ENCODE measurements around the gene C3orf80.
"Not testable (repeated sequence)": the region's sequence is repeated elsewhere in the genome, so short reads cannot be mapped to it uniquely, and the experiment has no call there.

C3orf80 gene

DNA sequence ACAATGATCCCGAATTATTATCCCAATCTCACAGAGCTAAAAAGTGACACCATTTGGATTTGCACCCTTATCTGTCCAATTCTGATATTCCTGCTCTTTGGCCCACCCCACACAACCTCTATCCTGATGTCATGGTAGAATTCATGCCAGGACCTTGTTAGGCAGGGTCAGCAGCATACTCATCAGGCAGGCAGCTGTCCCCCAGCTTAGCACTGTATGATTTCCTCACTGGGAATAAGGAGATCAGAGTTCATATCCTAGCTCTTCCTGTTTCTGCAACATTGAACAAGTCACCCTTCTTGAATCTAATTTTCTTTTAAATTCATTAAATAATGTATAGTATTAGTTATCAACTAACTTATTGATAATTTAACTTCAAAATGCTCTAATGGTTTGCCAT is 12.0 kb upstream of the C3orf80 start:
- DNase-seq, result no peak

DNA sequence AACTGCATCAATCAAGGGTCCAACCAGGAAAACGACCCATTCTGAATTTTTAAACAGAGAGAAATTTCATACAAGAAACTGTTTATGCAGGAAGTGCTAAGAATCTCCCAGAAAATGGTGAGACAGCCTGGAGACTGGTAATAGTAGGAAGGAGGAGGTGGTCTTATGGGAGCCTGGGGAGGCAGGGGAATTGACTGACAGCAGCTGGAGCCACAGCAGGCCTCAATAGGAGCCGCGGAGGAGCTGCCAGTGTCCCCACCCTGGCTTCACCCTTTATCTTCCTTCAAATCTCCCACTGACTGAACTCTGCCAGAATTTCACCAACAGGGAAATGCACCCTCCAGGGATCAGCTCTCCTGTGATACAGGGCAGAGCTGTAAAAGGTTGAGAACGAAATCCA is 7.5 kb upstream of the C3orf80 start:
- no peak for DNase-seq

GRCh38 chr3:160218136-160218535 is 7.1 kb upstream of the C3orf80 start:
- DNase-seq, result no peak

- DNase-seq, result no peak
These were observed 5.2 kb upstream of the C3orf80 start for GRCh38 chr3:160220038-160220437.

DNA sequence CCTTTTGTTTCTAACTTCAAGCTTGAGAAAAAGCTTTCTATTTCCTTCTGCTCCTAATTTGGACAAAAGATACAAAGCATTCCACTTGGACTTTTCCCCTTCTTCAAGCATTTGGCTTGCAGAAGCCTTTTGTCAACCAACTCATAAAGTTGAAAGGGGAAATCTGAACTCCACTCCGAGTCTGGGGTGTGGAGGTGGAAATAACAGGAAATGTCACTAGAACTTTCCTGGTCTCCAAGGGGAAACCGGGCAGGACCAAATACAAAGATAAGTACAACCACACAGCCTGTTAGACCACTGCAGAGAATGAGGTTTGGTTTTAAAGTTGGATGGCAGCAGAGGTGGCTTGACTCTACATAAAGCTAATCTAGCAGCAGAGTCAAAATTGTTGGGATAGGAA is 4.2 kb upstream of the C3orf80 start:
- no peak for DNase-seq

GRCh38 chr3:160224256-160224655 is 966 bp upstream of the C3orf80 start:
- DNase-seq, result no peak

DNA sequence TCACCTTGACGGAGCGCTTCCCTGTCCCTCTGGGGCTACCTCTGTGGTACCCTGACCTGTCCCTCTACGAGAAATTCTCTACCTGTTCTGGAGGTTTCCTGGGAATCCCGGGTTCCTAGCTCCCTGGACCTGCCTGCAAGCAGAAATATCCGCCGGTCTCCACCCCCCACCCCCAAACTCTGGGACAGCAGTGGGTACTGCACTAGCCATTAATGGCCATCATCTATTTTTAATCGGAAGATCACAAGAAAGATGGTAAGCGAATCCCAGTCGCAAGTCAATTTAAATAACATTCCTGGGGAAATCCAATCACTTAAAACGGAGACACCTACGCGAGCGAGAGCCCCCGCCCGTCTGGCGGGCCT is 429 bp upstream of the C3orf80 start:
- DNase-seq, result no peak

DNA sequence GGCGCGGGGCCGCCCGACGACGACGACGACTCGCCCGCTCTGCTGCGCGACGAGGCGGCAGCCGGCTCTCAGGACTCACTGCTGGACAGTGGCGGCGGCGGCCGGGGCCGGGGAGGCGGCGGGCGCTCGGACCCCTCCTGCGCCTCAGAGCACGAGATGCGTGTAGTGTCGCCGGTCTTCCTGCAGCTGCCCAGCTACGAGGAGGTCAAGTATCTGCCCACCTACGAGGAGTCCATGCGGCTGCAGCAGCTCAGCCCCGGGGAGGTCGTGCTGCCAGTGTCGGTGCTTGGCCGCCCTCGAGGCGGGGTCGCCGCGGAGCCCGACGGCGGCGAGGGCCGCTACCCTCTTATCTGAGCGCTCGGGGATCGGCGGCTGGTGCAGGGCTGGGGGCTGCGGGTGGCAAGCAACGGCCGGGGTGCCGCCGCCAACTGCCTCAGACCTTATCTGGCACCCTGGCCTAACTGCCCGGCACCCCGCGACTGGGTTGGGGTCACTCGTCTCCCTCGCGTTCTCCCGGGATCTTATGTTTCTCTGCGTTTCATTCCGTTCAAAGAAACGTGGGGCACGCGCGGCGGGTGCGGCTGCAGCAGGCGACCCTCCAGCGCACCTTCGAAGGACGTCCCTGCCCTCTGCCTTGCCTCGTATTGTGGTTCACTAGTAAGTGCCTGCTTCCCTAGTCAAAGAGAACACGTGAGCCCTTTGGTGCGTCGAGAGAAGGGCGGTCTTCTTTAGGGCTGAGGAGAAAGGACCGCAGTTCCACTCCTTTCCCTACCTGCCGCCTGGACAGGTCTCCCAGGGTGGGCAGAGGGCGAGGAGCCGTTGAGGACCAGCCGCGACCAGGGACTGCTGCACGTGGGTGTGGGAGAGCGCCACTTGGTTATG is 1.0 kb downstream of the C3orf80 start:
- no peak for DNase-seq

- DNase-seq, result no peak
These were observed 2.2 kb downstream of the C3orf80 start for GRCh38 chr3:160227419-160227818.

GRCh38 chr3:160232014-160232413 is 6.8 kb downstream of the C3orf80 start:
- DNase-seq, result no peak

- not testable (repeated sequence) for DNase-seq
These were observed 15.5 kb downstream of the C3orf80 start for GRCh38 chr3:160240719-160241118.

GRCh38 chr3:160245261-160245800 is 20.1 kb downstream of the C3orf80 start:
- DNase-seq, result no peak

GRCh38 chr3:160247766-160248165 is 22.5 kb downstream of the C3orf80 start:
- DNase-seq, result no peak

GRCh38 chr3:160253298-160253697 is 28.1 kb downstream of the C3orf80 start:
- DNase-seq, result no peak

DNA sequence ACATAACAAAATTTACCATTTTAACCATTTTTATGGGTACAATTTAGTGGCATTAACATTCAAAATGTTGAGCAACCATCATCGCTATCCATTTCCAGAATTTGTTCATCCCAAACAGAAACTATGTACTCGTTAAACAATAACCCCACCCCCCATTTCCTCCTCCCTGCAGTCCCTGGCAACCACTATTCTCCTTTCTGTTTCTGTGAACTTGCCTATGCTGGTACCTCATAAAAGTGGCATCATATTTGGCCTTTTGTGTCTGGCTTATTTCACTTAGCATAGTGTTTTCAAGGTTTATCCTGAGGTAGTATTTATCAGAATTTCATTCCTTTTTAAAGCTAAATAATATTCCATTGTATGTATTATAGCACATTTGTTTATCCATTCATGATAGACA is 32.4 kb downstream of the C3orf80 start:
- no peak for DNase-seq

DNA sequence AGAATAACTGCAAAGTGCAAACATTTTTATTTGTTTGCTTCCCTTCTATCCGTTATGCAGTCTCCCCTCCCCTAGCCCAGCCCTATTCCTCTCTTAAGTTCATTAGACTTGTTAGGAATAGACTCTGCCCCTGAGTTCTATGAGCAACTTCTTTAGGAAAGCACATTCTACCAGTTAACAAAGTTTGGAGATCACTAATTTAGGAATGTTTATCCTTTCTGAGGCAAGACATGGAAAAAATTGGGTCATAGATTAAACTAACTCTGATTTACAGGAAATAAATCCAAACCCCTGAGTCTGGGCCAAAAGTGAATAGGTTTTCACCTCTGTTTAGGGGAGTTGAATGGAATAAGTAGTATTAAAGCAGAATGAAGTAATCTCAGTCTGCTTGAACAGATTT is 34.4 kb downstream of the C3orf80 start:
- DNase-seq, result no peak

GRCh38 chr3:160260587-160261270 is 35.5 kb downstream of the C3orf80 start:
- no peak for DNase-seq

DNA sequence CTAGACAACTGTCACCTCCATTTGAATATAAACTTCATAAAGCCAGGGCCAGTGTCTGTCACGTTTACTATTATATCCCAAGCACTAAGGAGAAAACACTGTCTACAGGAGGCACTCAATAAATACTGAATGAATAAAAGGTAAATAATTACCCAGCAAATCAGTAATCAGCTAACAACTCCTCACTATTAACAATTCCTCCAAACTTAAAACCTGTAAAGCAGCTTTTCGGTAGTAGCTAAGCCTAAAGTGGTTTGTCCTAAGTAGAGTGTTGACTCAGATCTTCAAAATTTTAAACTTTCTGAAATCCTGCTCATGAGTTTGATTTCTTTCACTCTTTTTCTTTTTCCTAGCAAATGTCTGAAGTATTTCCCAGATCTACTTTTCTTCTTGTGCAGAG is 39.9 kb downstream of the C3orf80 start:
- no peak for DNase-seq

Data from hippocampal formation (tissue), 2 donors.